Stimulated activated CD8-positive, alpha-beta memory T cell treated with anti-CD3 and anti-CD28 coated beads, Interleukin-12 subunit alpha, Interleukin-12 subunit beta, amount 100 ng/mL, for 24 hours (primary cell): ENCODE data around the gene SMIM44.
"Not testable (repeated sequence)": the region's sequence is repeated elsewhere in the genome, so short reads cannot be mapped to it uniquely, and the experiment has no call there.

Source experiments
- DNase-seq: peaks from one replicate; pipeline ENCODE4 v3.0.0-alpha.2; 2020; ENCODE audit errors: extremely low read depth

The SMIM44 gene

DNA sequence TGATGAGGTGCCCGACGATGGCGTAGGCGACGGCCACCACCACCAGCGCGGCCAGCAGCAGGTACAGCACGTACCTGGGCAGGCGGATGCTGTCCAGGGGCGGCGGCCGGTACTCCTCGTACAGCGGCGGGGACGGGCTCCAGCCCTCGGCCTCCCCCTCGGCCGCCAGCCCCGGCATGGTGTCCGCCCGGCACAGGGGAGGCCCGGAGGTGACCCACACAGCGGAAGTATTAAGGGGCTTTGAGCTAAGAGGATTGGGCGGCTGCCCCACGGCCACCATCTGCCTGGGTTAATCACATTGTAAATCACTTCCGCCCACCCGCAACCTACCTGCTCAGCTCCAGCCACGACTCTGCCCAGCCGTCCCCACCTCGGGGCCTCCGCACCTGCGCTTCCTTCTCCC is at the start of gene SMIM44:
Gene SMIM44 (minus strand): TSS at position 216 of the 403 bp plus-strand sequence. CDS start 38 bp downstream, at position 178.
- DNase-seq: no peak

GRCh38 chr19:3533033-3533432 is 49.8 kb upstream of the SMIM44 start:
- no peak for DNase-seq

- no peak for DNase-seq
These were observed 49.0 kb upstream of the SMIM44 start for GRCh38 chr19:3532154-3532786.

GRCh38 chr19:3531716-3532115 is 48.5 kb upstream of the SMIM44 start:
- DNase-seq: no peak

- no peak for DNase-seq
These were observed 47.1 kb upstream of the SMIM44 start for GRCh38 chr19:3530389-3530788.

- not testable (repeated sequence) for DNase-seq
These were observed 46.1 kb upstream of the SMIM44 start for GRCh38 chr19:3529299-3529698.

DNA sequence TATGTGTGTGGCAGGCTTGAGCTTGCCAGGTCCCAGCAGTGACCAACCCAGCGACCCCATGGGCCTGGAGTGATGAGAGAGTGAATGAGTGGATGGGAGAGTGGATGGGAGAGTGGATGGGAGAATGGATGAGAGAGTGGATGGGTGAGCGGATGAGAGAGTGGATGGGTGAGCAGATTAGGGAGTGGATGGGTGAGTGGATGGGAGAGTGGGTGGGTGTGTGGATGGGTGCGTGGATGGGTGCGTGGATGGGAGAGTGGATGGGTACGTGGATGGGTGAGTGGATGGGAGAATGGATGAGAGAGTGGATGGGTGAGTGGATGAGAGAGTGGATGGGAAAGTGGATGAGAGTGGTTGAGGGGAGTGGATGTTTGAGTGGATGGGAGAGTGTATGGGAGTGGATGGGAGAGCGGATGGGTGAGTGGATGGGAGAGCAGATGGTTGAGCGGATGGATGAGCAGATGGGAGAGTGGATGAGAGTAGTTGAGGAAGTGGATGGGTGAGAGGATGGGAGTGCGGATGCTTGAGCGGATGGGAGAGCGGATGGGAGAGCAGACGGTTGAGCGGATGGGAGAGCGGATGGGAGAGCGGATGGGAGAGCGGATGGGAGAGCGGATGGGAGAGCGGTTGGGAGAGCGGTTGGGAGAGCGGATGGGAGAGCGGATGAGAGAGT is 45.4 kb upstream of the SMIM44 start:
- DNase-seq: no peak

DNA sequence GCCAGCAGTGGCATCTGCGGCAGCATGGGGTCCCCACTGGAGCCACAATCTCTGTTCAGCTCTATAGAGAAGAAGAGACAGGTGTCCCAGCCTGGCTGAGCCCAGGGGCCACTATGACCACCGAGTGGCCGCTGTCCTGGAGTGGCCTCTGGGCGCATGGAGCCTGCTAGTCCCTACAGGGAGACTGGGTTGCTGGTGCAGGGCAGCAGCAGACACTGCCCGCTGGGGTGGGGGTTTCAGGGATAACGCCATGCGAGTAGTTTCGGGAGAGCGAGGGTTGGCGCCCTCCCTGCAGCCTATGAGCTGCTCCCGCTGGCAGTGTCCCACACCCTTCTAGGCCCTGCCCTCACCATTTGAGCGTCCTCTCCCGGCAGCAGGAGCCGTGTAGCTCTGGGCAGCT is 44.8 kb upstream of the SMIM44 start:
- no peak for DNase-seq

- no peak for DNase-seq
These were observed 44.1 kb upstream of the SMIM44 start for GRCh38 chr19:3527238-3527910.

GRCh38 chr19:3526507-3527237 is 43.4 kb upstream of the SMIM44 start:
- DNase-seq: no peak

- no peak for DNase-seq
These were observed 41.7 kb upstream of the SMIM44 start for GRCh38 chr19:3524904-3525451.

GRCh38 chr19:3524078-3524842 is 41.0 kb upstream of the SMIM44 start:
- DNase-seq: no peak

DNA sequence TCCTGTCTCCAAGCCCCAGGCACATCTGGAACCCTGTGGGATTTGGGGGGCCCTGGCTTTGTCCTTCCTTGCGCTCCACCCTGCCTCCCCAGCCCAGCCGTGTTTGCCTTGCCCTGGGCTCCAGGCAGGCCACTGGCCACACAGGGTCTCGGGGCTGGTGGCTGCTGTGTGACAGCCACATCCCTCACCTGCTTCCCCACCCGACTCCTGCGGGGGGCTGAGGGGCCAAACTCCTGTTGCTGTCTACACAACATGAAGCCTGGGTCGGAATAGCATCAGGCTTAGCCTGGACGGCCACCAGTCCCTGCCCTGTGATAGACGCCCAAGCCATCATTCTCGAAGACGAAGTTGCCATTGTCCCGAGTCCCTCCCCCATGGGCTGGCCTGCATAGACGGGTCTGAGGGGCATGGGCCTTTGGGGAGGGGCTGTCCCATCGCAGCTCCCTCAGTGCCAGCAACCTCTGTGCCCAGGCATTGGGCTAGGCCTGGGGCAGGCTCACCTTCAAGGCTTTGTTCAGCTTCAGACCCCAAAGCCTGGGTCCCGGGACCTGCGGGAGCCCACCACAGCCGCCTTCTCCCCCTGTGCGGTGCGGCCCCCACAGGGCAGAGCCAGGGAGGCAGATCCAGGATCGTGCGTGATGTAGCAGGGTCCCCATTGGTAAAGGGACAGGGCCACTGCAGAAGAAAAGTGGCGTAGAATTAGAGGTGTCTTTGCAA is 40.3 kb upstream of the SMIM44 start:
- DNase-seq: no peak

GRCh38 chr19:3522421-3523360 is 39.5 kb upstream of the SMIM44 start:
- no peak for DNase-seq

- no peak for DNase-seq
These were observed 37.8 kb upstream of the SMIM44 start for GRCh38 chr19:3521104-3521445.

- DNase-seq: no peak
These were observed 37.2 kb upstream of the SMIM44 start for GRCh38 chr19:3520166-3521103.

DNA sequence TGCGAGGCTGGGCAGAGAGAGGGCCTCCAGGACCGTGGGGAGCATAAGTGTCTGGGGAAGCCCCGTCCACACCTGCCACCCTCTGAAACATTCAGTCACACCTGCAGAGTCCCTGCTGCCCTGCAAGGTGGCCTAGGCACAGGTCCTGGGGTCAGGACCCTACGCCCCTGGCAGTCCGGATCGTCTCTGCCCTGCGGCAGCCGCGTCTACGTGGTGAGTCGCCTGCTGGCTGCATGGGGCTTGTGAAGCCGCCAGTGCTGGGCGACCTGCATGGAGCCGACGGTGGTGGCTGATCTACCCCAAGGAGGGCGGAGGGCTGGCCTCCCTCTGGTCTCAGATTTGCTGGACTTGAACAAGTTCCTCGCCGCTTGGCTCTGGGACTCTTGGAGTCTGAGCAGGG is 35.9 kb upstream of the SMIM44 start:
- DNase-seq: no peak

- no peak for DNase-seq
These were observed 35.4 kb upstream of the SMIM44 start for GRCh38 chr19:3518659-3519058.

DNA sequence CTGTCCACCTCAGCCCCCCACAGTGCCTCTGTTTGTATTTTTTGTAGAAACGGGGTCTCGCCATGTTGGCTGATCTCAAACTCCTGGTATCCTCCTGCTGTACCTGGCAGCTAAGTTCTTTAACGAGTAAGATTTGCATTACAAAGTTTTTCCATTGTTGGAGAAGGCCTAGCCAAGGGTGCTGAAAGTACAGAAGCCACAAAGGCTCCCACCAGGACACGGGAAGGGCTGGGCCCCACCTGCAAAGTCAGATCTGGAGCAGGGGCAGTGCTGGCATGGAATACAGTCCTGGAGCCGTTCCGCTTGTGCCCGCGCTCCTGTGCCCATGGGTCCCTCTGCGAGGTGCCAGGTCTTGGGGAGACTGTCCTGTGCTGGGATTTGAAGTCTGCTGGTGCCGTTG is 35.0 kb upstream of the SMIM44 start:
- DNase-seq: no peak
